HepG2 (cell line): Measurements from ENCODE around the gene TOX2. TPM values are rescaled to one million over a fixed set of nuclear protein-coding genes. Genes with fewer than 3 reads are reported as not detected.

ENCODE experiments used
- CC2D1A ChIP-seq: sonication (generic); formaldehyde crosslinking; IDR thresholded peaks from 2 replicates; pipeline ENCODE4 v1.8.1; 2023; ENCODE audit warnings: mild to moderate bottlenecking, missing genetic modification reagents
- CENPBD1 ChIP-seq: sonication (generic); formaldehyde crosslinking; IDR thresholded peaks from 2 replicates; pipeline ENCODE4 v1.8.0; 2022; ENCODE audit warnings: missing genetic modification reagents, low read depth, mild to moderate bottlenecking, borderline replicate concordance
- CSRNP1 ChIP-seq: sonication (generic); formaldehyde crosslinking; IDR thresholded peaks from 2 replicates; pipeline ENCODE4 v1.8.1; 2023; ENCODE audit warnings: mild to moderate bottlenecking, missing genetic modification reagents
- GPN1 ChIP-seq: sonication (generic); formaldehyde crosslinking; IDR thresholded peaks from 2 replicates; pipeline ENCODE4 v1.5.1; 2020; ENCODE audit warnings: missing genetic modification reagents, borderline replicate concordance
- GRHL1 ChIP-seq: sonication (generic); formaldehyde crosslinking; conservative IDR thresholded peaks from 2 replicates; pipeline ENCODE4 v1.8.0; 2022; ENCODE audit warnings: missing genetic modification reagents
- KAT2B ChIP-seq: fragments of 150-350 bp; IDR thresholded peaks from 2 replicates; pipeline ENCODE4 v1.6.1; 2014; ENCODE audit warnings: low read depth, low read length, borderline replicate concordance
- MED1 ChIP-seq: sonication (generic); formaldehyde crosslinking; IDR thresholded peaks from 2 replicates; pipeline ENCODE4 v1.4.0; 2020; ENCODE audit warnings: missing genetic modification reagents
- NAIF1 ChIP-seq: sonication (generic); formaldehyde crosslinking; IDR thresholded peaks from 2 replicates; pipeline ENCODE4 v1.5.0; 2020; ENCODE audit warnings: mild to moderate bottlenecking, missing genetic modification reagents, borderline replicate concordance
- NFYC ChIP-seq: IDR thresholded peaks from 2 replicates; pipeline ENCODE4 v1.6.1; 2016; ENCODE audit warnings: missing genetic modification reagents, missing compliant biosample characterization
- SP1 ChIP-seq, 2 experiments: fragments of 450-650 bp in 1 of 2; sonication (generic) in 1 of 2; formaldehyde crosslinking in 1 of 2; IDR thresholded peaks; 2 replicates each; pipeline versions ENCODE4 v1.4.0 to v1.6.1; 2016 to 2020; ENCODE audit warnings: missing genetic modification reagents in 1 of 2
- ZBTB10 ChIP-seq: sonication (generic); formaldehyde crosslinking; IDR thresholded peaks from 2 replicates; pipeline ENCODE4 v1.4.0; 2020; ENCODE audit warnings: missing genetic modification reagents, borderline replicate concordance
- ZNF143 ChIP-seq: sonication (generic); formaldehyde crosslinking; IDR thresholded peaks from 2 replicates; pipeline ENCODE4 v1.4.0; 2020; ENCODE audit warnings: missing genetic modification reagents
- ZNF160 ChIP-seq: sonication (generic); formaldehyde crosslinking; IDR thresholded peaks from 2 replicates; pipeline ENCODE4 v1.8.0; 2022; ENCODE audit warnings: mild to moderate bottlenecking, inconsistent platforms, missing genetic modification reagents
- ZNF281 ChIP-seq: sonication (generic); formaldehyde crosslinking; IDR thresholded peaks from 2 replicates; pipeline ENCODE4 v1.4.0; 2020; ENCODE audit warnings: missing genetic modification reagents, borderline replicate concordance
- ZNF329 ChIP-seq: sonication (generic); formaldehyde crosslinking; IDR thresholded peaks from 2 replicates; pipeline ENCODE4 v1.9.0; 2021; ENCODE audit warnings: low read depth, mild to moderate bottlenecking, missing genetic modification reagents
- ZNF552 ChIP-seq: sonication (generic); formaldehyde crosslinking; IDR thresholded peaks from 2 replicates; pipeline ENCODE4 v1.9.0; 2022; ENCODE audit warnings: missing genetic modification reagents, mild to moderate bottlenecking, borderline replicate concordance
- ZSCAN25 ChIP-seq: sonication (generic); formaldehyde crosslinking; IDR thresholded peaks from 2 replicates; pipeline ENCODE4 v1.8.0; 2022; ENCODE audit warnings: mild to moderate bottlenecking, missing genetic modification reagents
- ZSCAN31 ChIP-seq: sonication (generic); formaldehyde crosslinking; IDR thresholded peaks from 2 replicates; pipeline ENCODE4 v1.5.0; 2020; ENCODE audit warnings: low read depth, mild to moderate bottlenecking, missing genetic modification reagents
- polyA plus RNA-seq, 8 experiments: library from polyadenylated mRNA; depleted of rRNA in 3 of 8; stranded (reverse) in 7 of 8; unstranded in 1 of 8; fragments of >200 nt; fragmentation: Illumina TruSeq in 4 of 8; extraction: Trizol in 4 of 8; gene quantifications; 2 replicates each; pipeline versions ENCODE4 v1.2.1 to v1.2.3, GENCODE V29; 2011 to 2016; ENCODE audit warnings: low read depth in 4 of 8, missing spikeins in 1 of 8, mixed read lengths in 1 of 8; ENCODE audit not compliant: insufficient read depth in 1 of 8
- total RNA-seq, 5 experiments: library from RNA; depleted of rRNA; stranded (reverse); fragments of >200 nt; fragmentation: Illumina TruSeq; extraction: Trizol; gene quantifications; 2 replicates each; pipeline ENCODE4 v1.2.3, GENCODE V29; 2016; ENCODE audit warnings: low read depth in 1 of 5

TOX2 gene
- total and polyA plus RNA-seq, 2 of the 13 experiments (the other 11 are each of a cell fraction or from before 2014, with no cell fraction given) = not detected

GRCh38 chr20:43959079-43959919, 44.6 kb downstream of the TOX2 start (continued):
- TF ChIP-seq ZNF160 (CRISPR knock-in tag) (no peak), ZSCAN25 (CRISPR knock-in tag) (no peak), ZNF281 (CRISPR knock-in tag) (no peak), CC2D1A (CRISPR knock-in tag) (no peak), ZNF329 (CRISPR knock-in tag) (no peak), ZNF552 (CRISPR knock-in tag) (no peak), CENPBD1 (no peak), CSRNP1 (CRISPR knock-in tag) (no peak), NAIF1 (no peak), SP1 (IDR thresholded peaks at IDR 0.05) (no peak), SP1 (CRISPR knock-in tag; IDR thresholded peaks at IDR 0.05) (no peak), KAT2B (no peak), NFYC (CRISPR knock-in tag) (no peak), ZNF143 (CRISPR knock-in tag) (no peak), MED1 (CRISPR knock-in tag) (peak; percentile 88), ZSCAN31 (CRISPR knock-in tag) (no peak), ZBTB10 (CRISPR knock-in tag) (no peak), GPN1 (CRISPR knock-in tag) (no peak), GRHL1 (no peak)
